ENCODE measurements around the gene GRIK4. TPM values are rescaled to one million over a fixed set of nuclear protein-coding genes. Genes with fewer than 3 reads are reported as not detected.

The GRIK4 gene
- total RNA-seq, 1 experiment from 2014 or later, result not detected

GRCh38 chr11:120816711-120817110, 305.2 kb downstream of the GRIK4 start:
- CTCF ChIA-PET, result no interaction called here

GRCh38 chr11:120817158-120817557, 305.6 kb downstream of the GRIK4 start:
- H3K79me2 ChIP-seq (ENCODE audit: low read length), result no peaks in the 10 kb centered on the region
- no peak for DNase-seq
- TF ChIP-seq CTCF (conservative IDR thresholded peaks at IDR 0.05; ENCODE audit: low read depth, low read length), result no peak
- no peak for TF ChIP-seq EZH2phosphoT487 (IDR thresholded peaks at IDR 0.05; ENCODE audit: borderline replicate concordance, low read length)
- no peak for TF ChIP-seq EZH2 (IDR thresholded peaks at IDR 0.05; ENCODE audit: low read length, unreplicated experiment)
- no peak overlapping the region for H3K9ac ChIP-seq (ENCODE audit: low read length)
- no TSS peak for BruUV-seq (replicated peaks)
- H3K27ac ChIP-seq (ENCODE audit: low read length), result no peak overlapping the region
- no peaks in the 10 kb centered on the region for H3K36me3 ChIP-seq (ENCODE audit: low read depth, low read length)
- no peaks in the 10 kb centered on the region for H3K9me3 ChIP-seq (ENCODE audit: low read length)
- no peak overlapping the region for H3K4me3 ChIP-seq (ENCODE audit: low read length)
- H3F3A ChIP-seq (ENCODE audit: low read length, unreplicated experiment), result no peaks in the 10 kb centered on the region
- H3K4me2 ChIP-seq (ENCODE audit: low read length), result no peak overlapping the region
- peaks cover 73% of the 10 kb centered on the region for H3K27me3 ChIP-seq (ENCODE audit: low read length)
- intact Hi-C loops (cut with micrococcal nuclease), result no loop called here
- H3K9me2 ChIP-seq (replicated peaks; ENCODE audit: low read length), result no peaks in the 10 kb centered on the region
- ATAC-seq, result no peak
- H2AFZ ChIP-seq (ENCODE audit: low read length), result no peak overlapping the region
- H3K4me1 ChIP-seq (ENCODE audit: insufficient read depth, low read length), result 0 out of 2 replicates have a peak, but pooled peaks cover under 1% of the 10 kb centered on the region
- H4K20me1 ChIP-seq (ENCODE audit: low read length), result no peaks in the 10 kb centered on the region
- ChIA-PET CTCF (no interaction called here), POLR2A (ENCODE audit: unreplicated experiment) (no interaction called here)

More at GRCh38 chr11:120816711-120817110, 305.2 kb downstream of the GRIK4 start:
- Histone ChIP-seq H3K4me2 (ENCODE audit: low read length) (no peak overlapping the region), H3K9me3 (ENCODE audit: low read length) (no peaks in the 10 kb centered on the region), H3K4me1 (ENCODE audit: insufficient read depth, low read length) (peaks cover 5% of the 10 kb centered on the region), H4K20me1 (ENCODE audit: low read length) (no peaks in the 10 kb centered on the region), H3K9me2 (replicated peaks; ENCODE audit: low read length) (no peaks in the 10 kb centered on the region), H3K79me2 (ENCODE audit: low read length) (no peaks in the 10 kb centered on the region), H3F3A (ENCODE audit: low read length, unreplicated experiment) (no peaks in the 10 kb centered on the region), H3K27me3 (ENCODE audit: low read length) (peaks cover 73% of the 10 kb centered on the region), H3K9ac (ENCODE audit: low read length) (no peak overlapping the region), H3K27ac (ENCODE audit: low read length) (no peak overlapping the region), H3K4me3 (ENCODE audit: low read length) (no peak overlapping the region), H3K36me3 (ENCODE audit: low read depth, low read length) (no peaks in the 10 kb centered on the region), H2AFZ (ENCODE audit: low read length) (no peak overlapping the region)
- no peak for ATAC-seq
- BruUV-seq (replicated peaks), result no TSS peak
- intact Hi-C loops (cut with micrococcal nuclease), result no loop called here
- DNase-seq, result no peak
- POLR2A ChIA-PET (ENCODE audit: unreplicated experiment), result no interaction called here
- TF ChIP-seq EZH2phosphoT487 (IDR thresholded peaks at IDR 0.05; ENCODE audit: borderline replicate concordance, low read length) (no peak), CTCF (conservative IDR thresholded peaks at IDR 0.05; ENCODE audit: low read depth, low read length) (no peak), EZH2 (IDR thresholded peaks at IDR 0.05; ENCODE audit: low read length, unreplicated experiment) (no peak)

GRCh38 chr11:120818097-120818496, 306.5 kb downstream of the GRIK4 start:
- peaks cover 76% of the 10 kb centered on the region for H3K27me3 ChIP-seq (ENCODE audit: low read length)
- no peaks in the 10 kb centered on the region for H3K36me3 ChIP-seq (ENCODE audit: low read depth, low read length)
- H3K27ac ChIP-seq (ENCODE audit: low read length), result no peak overlapping the region
- intact Hi-C loops (cut with micrococcal nuclease), result no loop called here
- no peak overlapping the region for H3K4me2 ChIP-seq (ENCODE audit: low read length)
- H3K9me3 ChIP-seq (ENCODE audit: low read length), result no peaks in the 10 kb centered on the region
- CTCF ChIA-PET, result no interaction called here
- DNase-seq (no peak), ATAC-seq (no peak)
- POLR2A ChIA-PET (ENCODE audit: unreplicated experiment), result no interaction called here
- no peak overlapping the region for H3K4me3 ChIP-seq (ENCODE audit: low read length)
- H3K4me1 ChIP-seq (ENCODE audit: insufficient read depth, low read length), result no peaks in the 10 kb centered on the region
- H3K9me2 ChIP-seq (replicated peaks; ENCODE audit: low read length), result no peaks in the 10 kb centered on the region
- H3K9ac ChIP-seq (ENCODE audit: low read length), result no peak overlapping the region
- no TSS peak for BruUV-seq (replicated peaks)
- H2AFZ ChIP-seq (ENCODE audit: low read length), result no peak overlapping the region
- no peak for TF ChIP-seq EZH2phosphoT487 (IDR thresholded peaks at IDR 0.05; ENCODE audit: borderline replicate concordance, low read length)
- TF ChIP-seq EZH2 (IDR thresholded peaks at IDR 0.05; ENCODE audit: low read length, unreplicated experiment), result no peak
- TF ChIP-seq CTCF (conservative IDR thresholded peaks at IDR 0.05; ENCODE audit: low read depth, low read length), result no peak
- no peaks in the 10 kb centered on the region for H3K79me2 ChIP-seq (ENCODE audit: low read length)
- no peaks in the 10 kb centered on the region for H3F3A ChIP-seq (ENCODE audit: low read length, unreplicated experiment)
- H4K20me1 ChIP-seq (ENCODE audit: low read length), result no peaks in the 10 kb centered on the region

Data from PC-3 (cell line).